B cell (primary cell): Measurements from ENCODE around the gene BAZ1B. TPM values are rescaled to one million over a fixed set of nuclear protein-coding genes. Genes with fewer than 3 reads are reported as not detected.
A peak's percentile ranks its signal among the peaks of the same experiment; 100 is the strongest.

ENCODE experiments used
- ATAC-seq: fragments of 200-7000 bp; cut with Tn5 transposase; one replicate; pipeline ENCODE4 v1.10.0; 2021; ENCODE audit warnings: low read depth, mild to moderate bottlenecking, moderate number of reproducible peaks, moderate library complexity
- CTCF ChIA-PET: fragments of 350-600 bp; sonication (Branson Sonifier 250); formaldehyde crosslinking; loops from one replicate; lab custom pipeline; 2021; ENCODE audit warnings: antibody characterized with exemption, inconsistent platforms; lab: Charles Lee
- POLR2A ChIA-PET: fragments of 350-600 bp; sonication (Branson Sonifier 250); formaldehyde crosslinking; loops from one replicate; lab custom pipeline; 2021; ENCODE audit warnings: antibody characterized with exemption; lab: Charles Lee
- DNase-seq: peaks from one replicate; pipeline ENCODE4 v3.0.0; 2013
- H2AFZ ChIP-seq: 2 replicates; pipeline ENCODE4 v1.6.1; 2012; ENCODE audit warnings: mild to moderate bottlenecking, low read depth, low read length; ENCODE audit not compliant: insufficient read depth, poor library complexity, severe bottlenecking
- H3K27ac ChIP-seq, 2 donors: 1 replicate in 1 of 2; 2 replicates in 1 of 2; pipeline ENCODE4 v1.5.1; 2012 to 2013; ENCODE audit warnings: low read length in 2 of 2, mild to moderate bottlenecking in 2 of 2, moderate library complexity in 1 of 2
- H3K27me3 ChIP-seq, 4 experiments: fragments of 200-600 bp in 1 of 4; sonication (generic) in 1 of 4; replicated peaks in 1 of 4; 1 replicate in 2 of 4; 2 replicates in 2 of 4; pipeline versions ENCODE4 v1.6.1 to v1.7.0; 2013 to 2016; ENCODE audit warnings: low read length in 3 of 4, mild to moderate bottlenecking in 2 of 4, mixed read lengths in 1 of 4, moderate library complexity in 1 of 4; ENCODE audit not compliant: insufficient read depth in 4 of 4, control insufficient read depth in 3 of 4; ENCODE audit errors: control extremely low read depth in 1 of 4
- H3K36me3 ChIP-seq, 2 experiments: replicated peaks in 1 of 2; 1 replicate in 1 of 2; 2 replicates in 1 of 2; pipeline versions ENCODE4 v1.6.1 to v1.7.1; 2013; ENCODE audit warnings: low read length in 1 of 2; ENCODE audit not compliant: insufficient read depth in 2 of 2, control insufficient read depth in 1 of 2; ENCODE audit errors: control extremely low read depth in 1 of 2, extremely low read depth in 1 of 2
- H3K4me1 ChIP-seq, 2 donors: fragments of 200-600 bp in 1 of 2; sonication (generic) in 1 of 2; 1 replicate in 1 of 2; 2 replicates in 1 of 2; pipeline versions ENCODE4 v1.5.1 to v1.6.1; 2013 to 2017; ENCODE audit warnings: low read length in 2 of 2; ENCODE audit not compliant: control insufficient read depth in 2 of 2, insufficient read depth in 2 of 2
- H3K4me2 ChIP-seq: replicated peaks from 2 replicates; pipeline ENCODE3; 2012; ENCODE audit warnings: mild to moderate bottlenecking, low read depth, low read length; ENCODE audit not compliant: poor library complexity, severe bottlenecking
- H3K4me3 ChIP-seq, 5 experiments: fragments of 200-600 bp in 1 of 5; sonication (generic) in 1 of 5; 1 replicate in 3 of 5; 2 replicates in 2 of 5; pipeline versions ENCODE4 v1.5.1 to v1.7.0; 2011 to 2016; ENCODE audit warnings: low read length in 4 of 5, mild to moderate bottlenecking in 4 of 5, low read depth in 2 of 5, control low read depth in 1 of 5, moderate library complexity in 1 of 5; ENCODE audit not compliant: insufficient read depth in 1 of 5; ENCODE audit errors: control extremely low read depth in 1 of 5, extremely low read depth in 1 of 5
- H3K79me2 ChIP-seq: fragments of 200-600 bp; sonication (generic); one replicate; pipeline ENCODE4 v1.6.0; 2016; ENCODE audit warnings: low read length; ENCODE audit not compliant: control insufficient read depth, insufficient read depth
- H3K9ac ChIP-seq: fragments of 200-600 bp; sonication (generic); 2 replicates; pipeline ENCODE4 v1.6.1; 2017; ENCODE audit warnings: mild to moderate bottlenecking, low read length, moderate library complexity
- H3K9me3 ChIP-seq, 3 donors: one replicate each; pipeline versions ENCODE4 v1.6.1 to v1.7.1; 2013; ENCODE audit warnings: low read length in 2 of 3; ENCODE audit not compliant: control insufficient read depth in 2 of 3, insufficient read depth in 1 of 3; ENCODE audit errors: control extremely low read depth in 1 of 3
- H4K20me1 ChIP-seq: 2 replicates; pipeline ENCODE4 v1.6.0; 2012; ENCODE audit warnings: mild to moderate bottlenecking, low read length; ENCODE audit not compliant: insufficient read depth, control insufficient read depth, poor library complexity, severe bottlenecking
- H3K27ac Mint-ChIP-seq: one replicate; pipeline ENCODE4 v1.8.0; 2021; ENCODE audit warnings: mixed read lengths
- H3K27me3 Mint-ChIP-seq: one replicate; pipeline ENCODE4 v1.8.0; 2021; ENCODE audit warnings: mixed read lengths
- H3K4me1 Mint-ChIP-seq: one replicate; pipeline ENCODE4 v1.8.0; 2021; ENCODE audit warnings: mixed read lengths
- H3K4me3 Mint-ChIP-seq: one replicate; pipeline ENCODE4 v1.8.0; 2021; ENCODE audit warnings: mixed read lengths
- H3K9me3 Mint-ChIP-seq: one replicate; pipeline ENCODE4 v1.8.0; 2022; ENCODE audit warnings: mixed read lengths; ENCODE audit not compliant: insufficient read depth
- EZH2 ChIP-seq: IDR thresholded peaks from 2 replicates; pipeline ENCODE4 v1.6.1; 2012; ENCODE audit warnings: borderline replicate concordance, low read depth, mild to moderate bottlenecking, moderate library complexity, low read length; ENCODE audit not compliant: insufficient read depth, poor library complexity, severe bottlenecking
- WGBS: methylation state at CpG from one replicate; pipeline ENCODE4 v1.1.5; 2013; ENCODE audit warnings: missing lambda C conversion rate; ENCODE audit not compliant: insufficient coverage; 5-methylcytosine and 5-hydroxymethylcytosine counted together
- intact Hi-C: fragments of 100-400 bp; cut with micrococcal nuclease; formaldehyde crosslinking; loops from one replicate; pipeline ENCODE4 v1.10.0; 2022
- polyA plus RNA-seq: library from polyadenylated mRNA; depleted of rRNA; stranded (reverse); fragments of >200 nt; gene quantifications from 2 replicates; pipeline ENCODE4 v1.2.3, GENCODE V29; 2012
- total RNA-seq, 2 donors: library from RNA; stranded (reverse); fragments of 120-200 nt in 1 of 2; gene quantifications; 1 replicate in 1 of 2; 2 replicates in 1 of 2; pipeline versions ENCODE4 v1.2.3 to v1.2.4, GENCODE V29; 2013 to 2022
- TF ChIP-seq, protein P1 (sequence below): fragments of 200-600 bp; IDR thresholded peaks from one replicate; pipeline ENCODE4 v1.8.0; 2022; ENCODE audit warnings: antibody characterized with exemption, mild to moderate bottlenecking

The BAZ1B gene
- total and polyA plus RNA-seq, 2 donors (not counting 1 experiment from before 2014, with no cell fraction given) = 17.2 to 68.1 TPM

DNA sequence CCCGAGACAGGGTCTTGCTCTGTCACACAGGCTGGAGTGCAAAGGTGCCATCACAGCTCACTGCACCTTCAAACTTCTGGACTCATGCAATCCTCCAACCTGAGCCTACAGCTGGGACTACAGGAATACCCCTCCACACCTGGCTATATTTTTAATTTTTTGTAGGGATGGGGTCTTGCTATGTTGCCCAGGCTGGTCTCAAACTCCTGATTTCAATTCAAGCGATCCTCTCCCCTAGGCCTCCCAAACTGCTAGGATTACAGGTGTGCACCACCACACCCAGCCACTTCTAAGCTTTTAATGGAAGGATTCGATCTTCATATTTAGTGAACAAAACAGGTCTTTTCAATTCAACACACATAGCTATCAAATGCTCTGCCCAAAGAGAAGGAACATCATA lies 58.8 kb downstream of the BAZ1B start:
- DNase-seq = no peak
- peaks cover 9% of the 10 kb centered on the region for H3K79me2 ChIP-seq
- peak overlapping the region; percentile 37 for H3K27ac Mint-ChIP-seq

DNA sequence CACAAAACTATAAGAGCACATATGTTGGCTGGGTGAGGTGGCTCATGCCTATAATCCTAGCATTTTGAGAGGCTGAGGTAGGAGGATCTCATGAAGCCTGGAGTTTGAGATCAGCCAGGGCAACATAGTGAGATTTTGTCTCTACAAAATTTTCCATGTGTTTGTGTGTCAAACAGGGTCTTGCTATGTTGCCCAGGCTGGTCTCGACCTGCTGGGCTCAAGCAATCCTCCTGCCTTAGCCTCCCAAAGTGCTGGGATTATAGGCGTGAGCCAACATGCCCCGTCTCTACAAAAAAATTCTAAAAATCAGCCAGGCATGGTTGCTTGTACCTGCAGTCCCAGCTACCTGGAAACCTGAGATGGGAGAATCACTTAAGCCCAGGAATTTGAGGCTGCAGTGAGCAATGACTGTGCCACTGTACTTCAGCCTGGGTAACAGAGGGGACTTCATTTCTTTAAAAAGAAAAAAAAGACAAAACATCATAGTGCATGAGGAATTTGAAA lies 60.3 kb downstream of the BAZ1B start:
- no peaks in the 10 kb centered on the region for H3K9me3 ChIP-seq
- H3K4me3 ChIP-seq = no peak overlapping the region
- DNase-seq = no peak
- no peak overlapping the region for H3K27ac ChIP-seq
- H3K27ac Mint-ChIP-seq = no peak overlapping the region
- no peaks in the 10 kb centered on the region for H3K27me3 Mint-ChIP-seq
- H2AFZ ChIP-seq = no peak overlapping the region
- no peak overlapping the region for H3K4me2 ChIP-seq
- 100% methylated on average over 3 of the region's 3 CpGs for WGBS
- H3K9me3 Mint-ChIP-seq = no peaks in the 10 kb centered on the region
- ATAC-seq = no peak
- TF ChIP-seq, protein P1, sequence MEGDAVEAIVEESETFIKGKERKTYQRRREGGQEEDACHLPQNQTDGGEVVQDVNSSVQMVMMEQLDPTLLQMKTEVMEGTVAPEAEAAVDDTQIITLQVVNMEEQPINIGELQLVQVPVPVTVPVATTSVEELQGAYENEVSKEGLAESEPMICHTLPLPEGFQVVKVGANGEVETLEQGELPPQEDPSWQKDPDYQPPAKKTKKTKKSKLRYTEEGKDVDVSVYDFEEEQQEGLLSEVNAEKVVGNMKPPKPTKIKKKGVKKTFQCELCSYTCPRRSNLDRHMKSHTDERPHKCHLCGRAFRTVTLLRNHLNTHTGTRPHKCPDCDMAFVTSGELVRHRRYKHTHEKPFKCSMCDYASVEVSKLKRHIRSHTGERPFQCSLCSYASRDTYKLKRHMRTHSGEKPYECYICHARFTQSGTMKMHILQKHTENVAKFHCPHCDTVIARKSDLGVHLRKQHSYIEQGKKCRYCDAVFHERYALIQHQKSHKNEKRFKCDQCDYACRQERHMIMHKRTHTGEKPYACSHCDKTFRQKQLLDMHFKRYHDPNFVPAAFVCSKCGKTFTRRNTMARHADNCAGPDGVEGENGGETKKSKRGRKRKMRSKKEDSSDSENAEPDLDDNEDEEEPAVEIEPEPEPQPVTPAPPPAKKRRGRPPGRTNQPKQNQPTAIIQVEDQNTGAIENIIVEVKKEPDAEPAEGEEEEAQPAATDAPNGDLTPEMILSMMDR = no peak
- TF ChIP-seq EZH2 = no peak
- H3K4me1 ChIP-seq = no peaks in the 10 kb centered on the region
- no peaks in the 10 kb centered on the region for H4K20me1 ChIP-seq
- no peaks in the 10 kb centered on the region for H3K27me3 ChIP-seq
- ChIA-PET POLR2A (no interaction called here), CTCF (interaction anchor here (2.2 kb wide), 1 partner anchor 10 kb away, joined by 11 read pairs; no protein-coding TSS in a partner anchor)
- H3K79me2 ChIP-seq = peaks cover 7% of the 10 kb centered on the region
- H3K4me1 Mint-ChIP-seq = no peaks in the 10 kb centered on the region
- H3K4me3 Mint-ChIP-seq = no peak overlapping the region
- H3K36me3 ChIP-seq = peaks cover 22 to 81% of the 10 kb centered on the region in 2 experiments
- H3K9ac ChIP-seq = no peak overlapping the region
- intact Hi-C loops = no loop called here

More for the DNA sequence above, 58.8 kb downstream of the BAZ1B start:
- TF ChIP-seq EZH2 = no peak
- TF ChIP-seq, protein P1 = no peak
- H3K4me3 Mint-ChIP-seq = no peak overlapping the region
- intact Hi-C loops = no loop called here
- no peaks in the 10 kb centered on the region for H3K27me3 Mint-ChIP-seq
- H3K4me1 Mint-ChIP-seq = no peaks in the 10 kb centered on the region
- no peaks in the 10 kb centered on the region for H4K20me1 ChIP-seq
- no peak for ATAC-seq
- H3K9me3 Mint-ChIP-seq = no peaks in the 10 kb centered on the region
- POLR2A ChIA-PET = interaction anchor here (0.7 kb wide), 1 partner anchor 77 kb away, joined by 7 read pairs; no protein-coding TSS in a partner anchor
- H2AFZ ChIP-seq = no peak overlapping the region
- no peak overlapping the region for H3K27ac ChIP-seq
- no peak overlapping the region for H3K4me3 ChIP-seq
- no peaks in the 10 kb centered on the region for H3K27me3 ChIP-seq
- H3K4me1 ChIP-seq = no peaks in the 10 kb centered on the region
- WGBS = no CpG with 5 or more reads among the region's 3 CpGs
- H3K4me2 ChIP-seq = no peak overlapping the region
- CTCF ChIA-PET = interaction anchor here (1.0 to 2.2 kb wide), 2 partner anchors 10 to 12 kb away, joined by 3 to 11 read pairs; no protein-coding TSS in a partner anchor
- peaks cover 13 to 82% of the 10 kb centered on the region in 2 experiments for H3K36me3 ChIP-seq
- no peak overlapping the region for H3K9ac ChIP-seq
- H3K9me3 ChIP-seq = no peaks in the 10 kb centered on the region
